HG03432 (cell line): ENCODE data around the gene AQP1.

Experiments
- ATAC-seq: cut with Tn5 transposase; IDR thresholded peaks from one replicate; pipeline ENCODE4 v1.9.1; 2021; ENCODE audit warnings: mild to moderate bottlenecking, moderate library complexity; ENCODE audit not compliant: unreplicated experiment

The AQP1 gene

DNA sequence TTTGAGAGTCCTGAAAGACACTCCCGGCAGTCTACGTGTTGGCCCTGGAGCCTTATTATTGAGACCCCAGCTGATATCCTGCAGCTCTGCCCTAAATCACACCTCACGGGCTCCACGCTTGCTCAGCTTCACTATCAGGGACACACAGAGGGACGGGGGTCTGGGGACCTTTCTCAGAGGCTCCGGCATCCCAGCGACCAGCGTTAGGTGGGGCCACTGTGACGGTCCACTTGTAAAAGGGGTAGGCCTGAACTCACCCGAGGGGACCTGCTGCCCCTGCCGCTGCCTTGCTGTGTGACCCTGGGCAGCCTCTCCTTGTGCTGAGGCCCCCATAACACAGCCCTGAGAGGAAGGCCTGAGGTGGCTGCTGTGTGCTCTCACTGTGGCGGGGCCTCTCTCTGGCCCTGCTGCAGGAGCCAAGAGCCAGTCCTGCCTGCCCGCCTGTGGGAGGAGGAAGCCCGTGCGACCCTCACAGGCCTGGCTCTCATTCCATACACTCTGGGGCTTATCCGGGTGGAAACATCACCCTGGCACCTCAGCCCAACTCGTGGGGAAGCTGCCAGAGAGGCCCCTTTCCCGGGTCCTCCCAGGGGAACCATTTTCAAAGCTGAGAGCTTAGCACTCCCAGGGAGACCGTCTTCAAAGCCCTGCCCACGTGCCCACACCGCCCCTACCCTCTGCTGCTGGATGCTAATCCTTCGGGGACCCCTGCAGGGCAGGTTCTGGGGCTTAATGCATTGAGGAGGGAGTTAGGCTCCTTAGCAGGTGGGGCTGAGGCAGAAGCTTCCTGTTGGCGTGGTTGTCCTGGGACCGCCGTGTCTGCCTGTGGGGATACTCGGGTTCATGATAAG lies 21.7 kb downstream of the AQP1 start:
- no peak for ATAC-seq

DNA sequence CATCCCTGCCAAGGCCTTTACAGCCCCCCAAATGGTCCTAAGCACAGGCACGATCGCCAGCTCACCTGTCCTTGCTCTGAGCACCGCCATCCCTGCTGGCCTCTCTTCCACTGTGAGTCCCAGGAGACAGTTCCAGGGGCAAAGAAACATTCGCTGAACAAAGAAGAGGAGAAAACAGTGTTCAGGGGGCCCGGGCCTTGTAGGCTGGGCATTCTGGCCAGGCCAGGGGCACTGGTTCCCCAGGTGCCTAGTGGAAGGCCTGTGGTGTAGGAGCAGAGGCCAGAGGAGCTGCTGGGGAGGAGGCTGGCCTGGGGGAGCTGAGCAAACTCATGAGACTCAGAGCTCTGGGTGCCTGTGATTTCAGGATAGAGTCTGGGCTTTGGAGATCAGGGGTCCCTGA lies 22.6 kb downstream of the AQP1 start:
- ATAC-seq: no peak

DNA sequence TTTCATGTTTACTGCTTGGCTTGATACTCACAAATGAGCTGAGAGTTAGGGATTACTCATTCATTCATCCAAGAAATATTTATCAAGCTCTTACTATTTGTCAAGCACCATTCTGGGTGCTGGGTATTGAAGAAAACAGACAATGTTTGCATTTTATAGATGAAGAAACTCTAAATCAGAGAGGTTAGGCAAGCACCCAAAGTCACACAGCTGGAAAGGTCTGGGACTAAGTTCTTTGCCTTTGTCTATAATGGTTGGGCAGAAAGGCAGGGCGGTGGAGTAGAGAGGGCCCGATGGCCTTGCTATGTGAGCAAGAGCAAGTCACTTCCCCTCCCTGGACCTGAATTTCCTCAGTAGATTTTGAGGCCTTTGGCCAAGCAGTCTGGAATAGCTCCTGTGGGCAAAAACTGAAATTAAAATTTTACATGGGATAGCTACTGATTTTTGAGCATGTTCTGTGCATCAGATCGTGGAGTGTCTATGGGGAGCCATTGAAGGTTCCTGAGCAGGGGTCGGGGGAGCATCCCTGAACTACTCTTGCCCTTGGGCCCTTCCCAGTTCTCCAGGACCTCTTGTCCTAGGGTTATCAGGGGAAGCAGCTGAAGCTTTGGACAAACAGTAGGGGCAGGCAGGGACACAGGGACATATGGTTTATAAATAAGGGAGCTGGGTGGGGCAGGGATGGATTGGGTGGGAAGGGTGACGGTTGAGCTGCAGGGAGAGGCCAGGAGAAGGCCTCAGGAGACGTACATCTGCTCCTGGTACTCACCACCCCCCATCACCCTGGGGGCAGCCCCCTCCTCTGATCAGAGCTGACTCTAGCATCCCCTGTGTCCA lies 23.3 kb downstream of the AQP1 start:
- ATAC-seq: no peak

DNA sequence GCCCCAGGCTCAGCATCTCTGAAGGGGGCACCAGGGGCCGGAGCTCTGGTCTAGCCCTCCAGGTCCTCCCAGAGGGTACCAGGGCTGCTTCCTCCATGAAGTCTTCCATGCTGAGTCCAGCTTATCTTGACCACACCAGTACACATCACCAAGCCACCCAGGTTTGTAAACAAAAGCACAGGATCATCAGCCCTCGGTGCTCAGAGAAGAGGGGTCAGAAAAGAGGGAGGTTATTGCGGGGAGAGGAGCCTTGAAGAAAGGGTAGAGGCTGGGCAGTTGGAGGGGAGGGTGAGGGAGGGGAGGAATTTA lies 23.9 kb downstream of the AQP1 start:
- no peak for ATAC-seq

DNA sequence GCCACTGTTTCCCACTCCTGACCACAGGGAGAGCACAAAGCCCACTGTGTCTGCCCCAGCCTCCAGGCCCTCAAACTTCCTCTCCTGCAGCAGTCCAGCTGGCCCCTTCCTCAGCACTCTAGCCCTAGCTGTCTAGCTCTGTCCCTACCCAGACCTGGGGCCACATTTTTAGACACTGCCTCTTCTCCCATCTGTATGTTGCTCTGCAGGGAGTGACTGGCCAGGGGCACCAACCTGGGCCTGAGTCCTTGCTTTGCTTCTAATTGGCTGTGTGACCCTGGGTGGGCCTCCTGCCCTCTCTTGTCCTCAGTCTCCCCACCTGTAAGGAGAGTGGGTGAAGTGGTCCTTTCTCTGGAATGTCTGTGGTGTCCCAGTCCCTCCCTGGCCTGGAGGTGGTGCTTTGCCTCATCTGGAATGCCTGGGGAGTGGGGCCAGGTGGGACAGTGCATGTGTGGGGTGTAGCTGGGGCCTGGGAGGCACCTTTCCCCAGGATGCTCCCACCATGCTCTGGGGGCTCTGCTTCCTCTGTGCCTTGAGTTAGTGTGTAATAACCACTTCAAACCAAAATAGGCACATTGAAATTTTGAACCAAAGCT lies 25.1 kb downstream of the AQP1 start:
- ATAC-seq: no peak

GRCh38 chr7:30937416-30937815 lies 25.8 kb downstream of the AQP1 start:
- ATAC-seq: no peak

DNA sequence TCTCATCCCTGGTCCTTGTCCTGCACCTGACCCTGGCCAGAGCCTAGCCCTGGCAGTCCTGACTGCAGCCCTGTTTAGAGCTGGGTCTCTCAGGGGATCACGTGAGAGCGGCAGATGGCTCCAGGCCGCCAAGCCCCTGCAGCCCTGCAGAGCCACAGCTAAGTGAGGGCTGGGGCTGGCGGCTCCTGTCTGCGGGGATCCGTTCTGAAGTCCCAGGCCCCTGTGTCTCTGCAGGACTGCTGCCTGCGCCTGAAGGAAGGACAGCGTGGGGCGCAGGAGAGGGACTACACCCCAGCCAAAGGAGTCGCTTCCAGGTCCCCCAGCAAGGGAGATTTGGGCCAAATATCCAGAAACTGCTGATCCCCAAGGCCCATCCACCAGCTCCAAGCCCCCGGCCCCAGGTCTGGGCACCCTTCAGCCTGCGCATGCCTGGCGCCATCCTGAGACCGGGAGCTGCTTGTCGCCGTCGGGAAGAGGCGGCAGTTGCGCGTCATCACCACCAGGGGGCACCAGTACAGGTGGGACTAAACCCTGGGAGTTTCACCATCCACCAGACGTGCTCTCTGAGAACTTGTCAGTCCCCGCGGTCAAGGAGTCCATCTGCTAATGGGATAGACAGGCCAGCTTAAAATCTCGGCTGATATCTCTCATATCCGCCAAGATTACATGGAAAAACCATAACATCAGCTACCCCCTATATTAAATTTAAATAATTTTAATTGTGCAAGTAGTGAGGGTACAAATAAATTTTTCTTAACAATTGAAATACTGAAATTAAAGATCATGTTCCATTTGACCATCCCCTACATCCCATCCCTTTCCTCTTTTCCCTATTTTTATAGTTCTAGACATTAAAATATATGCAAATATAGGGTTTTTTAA lies 27.0 kb downstream of the AQP1 start:
- ATAC-seq: peak; percentile 84

DNA sequence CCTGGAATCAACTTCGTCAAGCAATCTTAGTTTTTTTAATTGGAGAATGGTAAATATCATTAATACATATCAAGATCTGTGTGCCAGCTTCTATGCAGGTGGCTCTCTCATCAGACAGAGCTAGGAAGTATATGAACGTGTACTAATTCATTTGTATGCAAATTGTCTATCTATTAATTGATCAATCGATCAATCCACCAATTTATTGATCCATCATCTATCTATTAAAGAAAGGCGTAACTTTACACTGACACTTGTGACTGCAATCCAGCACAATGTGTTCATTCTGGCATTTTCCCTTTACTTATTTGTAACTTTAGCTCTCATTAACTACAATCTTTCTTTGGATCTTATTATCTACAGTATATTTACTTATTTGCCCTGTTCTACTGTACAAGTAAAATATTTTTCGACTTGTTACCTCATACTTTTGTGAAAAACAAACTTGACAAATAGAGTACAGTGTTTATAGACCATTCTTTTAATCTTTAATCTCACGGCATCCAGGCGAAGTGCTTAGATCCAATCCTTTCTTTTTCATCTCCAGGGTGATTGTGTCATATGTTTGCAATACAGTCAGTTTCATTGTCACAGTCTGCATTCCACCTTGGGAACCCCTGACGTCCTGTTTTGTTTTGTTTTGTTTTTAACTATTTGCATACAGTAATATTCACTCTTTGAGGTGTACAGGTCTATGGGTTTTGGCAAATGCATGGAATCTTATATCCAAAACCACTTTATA lies 30.1 kb downstream of the AQP1 start:
- no peak for ATAC-seq

DNA sequence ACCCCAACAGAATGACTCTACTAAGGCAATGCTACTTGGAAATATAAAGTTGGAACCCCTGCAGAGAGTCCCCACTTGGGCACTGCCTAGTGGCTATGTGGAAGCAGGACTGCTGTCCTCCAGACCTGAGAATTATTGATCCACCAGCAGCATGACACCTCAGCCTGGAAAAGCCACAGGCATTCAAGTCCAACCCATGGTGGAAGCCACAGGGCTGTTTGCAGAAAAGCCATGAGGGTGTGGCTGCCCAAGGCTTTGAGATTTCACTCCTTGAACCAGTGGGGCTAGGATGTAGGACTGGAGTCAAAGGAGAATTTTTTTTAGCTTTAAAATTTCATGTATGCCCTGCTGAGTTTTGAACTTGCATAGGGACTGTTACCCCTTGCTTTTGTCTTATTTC lies 38.5 kb downstream of the AQP1 start:
- no peak for ATAC-seq

DNA sequence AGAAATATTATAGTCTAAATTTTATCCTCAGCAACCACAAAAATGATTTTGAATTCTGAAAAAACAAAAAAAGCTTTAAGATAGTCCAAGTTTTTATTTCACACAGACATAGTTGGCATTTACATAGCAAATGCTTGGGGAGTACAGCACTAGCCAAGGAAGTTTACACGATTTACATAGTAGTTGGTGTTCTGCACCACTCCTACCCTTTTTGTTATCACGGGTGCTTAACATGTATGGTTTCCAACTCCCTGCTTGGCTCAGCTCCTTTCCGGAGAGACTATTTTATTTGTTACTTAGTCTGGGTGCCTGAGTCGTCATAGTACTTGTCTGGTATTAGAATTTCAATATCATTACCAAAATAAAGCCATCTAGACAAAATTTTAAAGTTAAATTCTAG lies 43.3 kb downstream of the AQP1 start:
- no peak for ATAC-seq

- ATAC-seq: no peak
These were observed 45.1 kb downstream of the AQP1 start for GRCh38 chr7:30956704-30957103.

DNA sequence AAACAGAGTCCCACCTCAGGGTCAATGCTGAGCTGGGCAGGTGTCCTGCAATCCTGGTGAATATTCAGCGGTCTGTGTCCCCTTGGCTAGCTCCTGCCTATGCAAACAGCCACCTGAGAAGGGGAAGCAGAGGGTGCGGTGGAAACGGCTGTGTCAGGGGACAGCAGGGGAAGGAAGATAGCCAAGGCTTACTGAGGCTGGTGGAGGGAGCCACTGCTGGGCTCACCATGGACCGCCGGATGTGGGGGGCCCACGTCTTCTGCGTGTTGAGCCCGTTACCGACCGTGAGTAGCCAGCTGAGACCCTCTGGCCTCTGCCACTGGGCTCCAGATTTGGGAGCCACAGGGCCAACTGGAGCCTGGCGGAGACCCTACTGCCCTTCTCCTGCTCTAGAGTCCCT lies 52.2 kb downstream of the AQP1 start, which contains the start of gene GHRHR:
Gene GHRHR (plus strand): TSS at position 112 of the 400 bp plus-strand sequence. CDS start 116 bp downstream, at position 228.
- no peak for ATAC-seq

DNA sequence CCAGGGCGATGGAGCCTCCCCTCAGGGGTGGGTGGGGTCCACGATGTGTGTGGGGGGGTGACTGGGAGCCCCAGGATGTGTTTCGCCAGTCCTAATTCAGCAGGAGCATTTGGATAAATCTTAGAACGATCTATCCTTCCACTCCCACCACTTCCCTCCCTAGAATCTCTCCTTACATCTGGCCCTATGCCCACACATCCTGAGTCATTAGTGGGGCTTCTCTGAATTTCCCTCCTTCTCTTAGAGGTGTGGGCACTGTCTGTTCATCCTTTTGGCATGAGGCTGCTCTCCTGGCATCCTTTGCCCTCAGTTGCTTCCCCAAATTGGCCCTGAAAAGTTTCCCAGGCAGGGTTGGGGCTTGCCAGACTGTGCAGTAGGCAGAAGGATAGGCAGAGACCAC lies 53.7 kb downstream of the AQP1 start:
- ATAC-seq: no peak

- ATAC-seq: no peak
These were observed 54.2 kb downstream of the AQP1 start for GRCh38 chr7:30965883-30966282.

DNA sequence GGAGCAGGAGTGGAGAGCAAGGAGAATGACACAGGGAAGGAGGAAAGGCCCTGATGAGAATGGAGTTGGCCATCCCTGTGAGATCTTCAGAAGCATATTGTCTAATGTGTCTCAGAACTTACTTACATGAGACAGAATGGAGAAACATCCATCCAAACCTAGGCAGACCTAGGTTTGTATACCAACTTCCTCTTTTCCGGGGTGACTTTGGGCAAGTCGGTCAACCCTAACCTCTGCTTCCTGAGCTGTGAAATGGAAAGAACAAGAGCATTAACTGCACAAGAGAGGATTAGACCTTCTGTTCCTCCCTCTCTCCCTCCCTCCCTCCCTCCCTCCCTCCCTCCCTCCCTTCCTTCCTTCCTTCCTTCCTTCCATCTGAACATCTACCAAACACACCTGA lies 56.6 kb downstream of the AQP1 start:
- no peak for ATAC-seq

- ATAC-seq: no peak
These were observed 57.3 kb downstream of the AQP1 start for GRCh38 chr7:30968747-30969603.

- no peak for ATAC-seq
These were observed 57.9 kb downstream of the AQP1 start for GRCh38 chr7:30969604-30969970.

GRCh38 chr7:30970074-30970473 lies 58.4 kb downstream of the AQP1 start:
- ATAC-seq: no peak

GRCh38 chr7:30970594-30971094 lies 59.0 kb downstream of the AQP1 start:
- peak; percentile 32 for ATAC-seq
